Ascending aorta (tissue), 2 donors: ENCODE results near the gene RFPL1. TPM values are rescaled to one million over a fixed set of nuclear protein-coding genes. Genes with fewer than 3 reads are reported as not detected.
A peak's percentile ranks its signal among the peaks of the same experiment; 100 is the strongest.

Experiments used
- DNase-seq, 2 donors: peaks; one replicate each; pipeline ENCODE4 v3.0.0-alpha.2; 2019; ENCODE audit warnings: low spot score in 2 of 2
- H3K27ac ChIP-seq, 2 donors: fragments of 200-600 bp; sonication (generic); one replicate each; pipeline ENCODE4 v1.5.1; 2016 to 2017; ENCODE audit warnings: mild to moderate bottlenecking in 1 of 2
- H3K27me3 ChIP-seq: fragments of 200-600 bp; sonication (generic); one replicate; pipeline ENCODE4 v1.5.1; 2017
- H3K36me3 ChIP-seq, 2 donors: fragments of 200-600 bp; sonication (generic); one replicate each; pipeline ENCODE4 v1.5.1; 2016
- H3K4me1 ChIP-seq, 2 donors: fragments of 200-600 bp; sonication (generic); one replicate each; pipeline ENCODE4 v1.5.1; 2016 to 2017; ENCODE audit warnings: mild to moderate bottlenecking in 1 of 2
- H3K4me3 ChIP-seq, 2 donors: fragments of 200-600 bp; sonication (generic); one replicate each; pipeline ENCODE4 v1.5.1; 2016 to 2017; ENCODE audit warnings: mild to moderate bottlenecking in 1 of 2
- H3K9me3 ChIP-seq, 2 donors: fragments of 200-600 bp; sonication (generic); one replicate each; pipeline ENCODE4 v1.5.1; 2016
- intact Hi-C: fragments of 100-400 bp; cut with DNase I; formaldehyde crosslinking; loops from one replicate; pipeline ENCODE4 v1.15.1; 2023
- total RNA-seq: library from RNA; depleted of rRNA; stranded (reverse); fragments of >200 nt; gene quantifications from one replicate; pipeline ENCODE4 v1.1.0, GENCODE V29; 2016
- TF ChIP-seq, protein P1 (sequence below), 3 experiments: fragments of 200-600 bp in 2 of 3; fragments of 450-650 bp in 1 of 3; sonication (generic) in 2 of 3; IDR thresholded peaks; one replicate each; pipeline ENCODE4 v1.5.1; 2016 to 2019; ENCODE audit warnings: antibody characterized with exemption in 3 of 3, mild to moderate bottlenecking in 1 of 3, moderate library complexity in 1 of 3

The RFPL1 gene
- total RNA-seq, 1 donor from 2014 or later: not detected

GRCh38 chr22:29481265-29482000 is 43.0 kb downstream of the RFPL1 start:
- Histone ChIP-seq H3K27me3 (peaks cover 7% of the 10 kb centered on the region), H3K36me3 (no peaks in the 10 kb centered on the region), H3K27ac (no peak overlapping the region), H3K4me3 (peak overlapping the region; percentile 42 to 43), H3K4me1 (peaks cover 2 to 6% of the 10 kb centered on the region in 2 donors), H3K9me3 (no peaks in the 10 kb centered on the region)
- DNase-seq: no peak
- intact Hi-C loops: no loop called here
- TF ChIP-seq, protein P1, sequence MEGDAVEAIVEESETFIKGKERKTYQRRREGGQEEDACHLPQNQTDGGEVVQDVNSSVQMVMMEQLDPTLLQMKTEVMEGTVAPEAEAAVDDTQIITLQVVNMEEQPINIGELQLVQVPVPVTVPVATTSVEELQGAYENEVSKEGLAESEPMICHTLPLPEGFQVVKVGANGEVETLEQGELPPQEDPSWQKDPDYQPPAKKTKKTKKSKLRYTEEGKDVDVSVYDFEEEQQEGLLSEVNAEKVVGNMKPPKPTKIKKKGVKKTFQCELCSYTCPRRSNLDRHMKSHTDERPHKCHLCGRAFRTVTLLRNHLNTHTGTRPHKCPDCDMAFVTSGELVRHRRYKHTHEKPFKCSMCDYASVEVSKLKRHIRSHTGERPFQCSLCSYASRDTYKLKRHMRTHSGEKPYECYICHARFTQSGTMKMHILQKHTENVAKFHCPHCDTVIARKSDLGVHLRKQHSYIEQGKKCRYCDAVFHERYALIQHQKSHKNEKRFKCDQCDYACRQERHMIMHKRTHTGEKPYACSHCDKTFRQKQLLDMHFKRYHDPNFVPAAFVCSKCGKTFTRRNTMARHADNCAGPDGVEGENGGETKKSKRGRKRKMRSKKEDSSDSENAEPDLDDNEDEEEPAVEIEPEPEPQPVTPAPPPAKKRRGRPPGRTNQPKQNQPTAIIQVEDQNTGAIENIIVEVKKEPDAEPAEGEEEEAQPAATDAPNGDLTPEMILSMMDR (IDR thresholded peaks at IDR 0.05): no peak

- Histone ChIP-seq H3K36me3 (no peaks in the 10 kb centered on the region), H3K4me3 (no peak overlapping the region), H3K27me3 (peaks cover 7% of the 10 kb centered on the region), H3K9me3 (no peaks in the 10 kb centered on the region), H3K4me1 (peaks cover 2 to 6% of the 10 kb centered on the region in 2 donors), H3K27ac (no peak overlapping the region)
- intact Hi-C loops: no loop called here
- DNase-seq: no peak
- TF ChIP-seq, protein P1 (IDR thresholded peaks at IDR 0.05): no peak
These were observed 43.9 kb downstream of the RFPL1 start for GRCh38 chr22:29482253-29482652.

DNA sequence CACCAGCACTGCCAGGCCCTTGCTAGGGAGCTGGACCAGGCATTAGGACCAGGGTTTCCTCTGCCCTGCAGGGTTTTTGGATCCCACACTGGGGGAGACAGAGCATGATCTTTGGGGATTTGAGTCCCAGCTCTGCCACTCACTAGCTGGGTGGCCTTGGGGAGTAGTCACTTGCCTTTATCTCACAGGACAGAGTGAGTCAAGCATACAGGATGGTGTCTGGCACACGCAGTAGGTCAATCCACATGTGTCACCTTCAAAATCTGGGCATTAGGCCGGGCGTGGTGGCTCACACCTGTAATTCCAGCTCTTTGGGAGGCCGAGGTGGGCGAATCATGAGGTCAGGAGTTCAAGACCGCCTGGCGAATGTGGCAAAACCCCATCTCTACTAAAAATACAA is 44.3 kb downstream of the RFPL1 start:
- peaks cover 7% of the 10 kb centered on the region for H3K27me3 ChIP-seq
- DNase-seq: no peak

GRCh38 chr22:29483254-29483653 is 44.9 kb downstream of the RFPL1 start:
- TF ChIP-seq, protein P1 (IDR thresholded peaks at IDR 0.05): no peak
- intact Hi-C loops: no loop called here
- DNase-seq: no peak
- no peak overlapping the region for H3K27ac ChIP-seq
- H3K36me3 ChIP-seq: no peaks in the 10 kb centered on the region
- H3K9me3 ChIP-seq: no peaks in the 10 kb centered on the region
- peaks cover 2 to 6% of the 10 kb centered on the region in 2 donors for H3K4me1 ChIP-seq
- H3K27me3 ChIP-seq: peaks cover 7% of the 10 kb centered on the region
- no peak overlapping the region for H3K4me3 ChIP-seq

More for the DNA sequence above, 44.3 kb downstream of the RFPL1 start:
- Histone ChIP-seq H3K27ac (no peak overlapping the region), H3K36me3 (no peaks in the 10 kb centered on the region), H3K4me3 (no peak overlapping the region), H3K4me1 (peaks cover 2 to 6% of the 10 kb centered on the region in 2 donors), H3K9me3 (no peaks in the 10 kb centered on the region)
- intact Hi-C loops: no loop called here
- TF ChIP-seq, protein P1 (IDR thresholded peaks at IDR 0.05): no peak

DNA sequence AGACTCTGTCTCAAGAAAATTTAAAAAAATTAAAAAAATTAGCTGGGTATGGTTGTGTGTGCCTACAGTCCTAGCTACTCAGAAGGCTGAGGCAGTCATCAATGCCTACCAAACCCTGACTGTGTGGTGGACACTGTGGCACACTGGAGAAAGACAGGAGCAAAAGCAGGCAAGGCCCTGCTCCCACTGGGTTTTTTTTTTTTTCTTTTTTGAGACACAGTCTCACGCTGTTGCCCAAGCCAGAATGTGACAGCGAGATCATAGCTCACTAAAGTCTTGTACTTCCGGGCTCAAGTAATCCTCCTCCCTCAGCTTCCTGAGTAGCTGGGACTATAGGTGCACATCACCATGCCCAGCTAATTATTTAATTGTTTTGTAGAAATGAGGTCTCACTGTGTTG is 46.3 kb downstream of the RFPL1 start:
- Histone ChIP-seq H3K27ac (no peak overlapping the region), H3K9me3 (no peaks in the 10 kb centered on the region), H3K27me3 (peaks cover 7% of the 10 kb centered on the region), H3K4me1 (peaks cover 2 to 6% of the 10 kb centered on the region in 2 donors), H3K36me3 (no peaks in the 10 kb centered on the region), H3K4me3 (no peak overlapping the region)
- intact Hi-C loops: no loop called here
- TF ChIP-seq, protein P1 (IDR thresholded peaks at IDR 0.05): no peak
- no peak for DNase-seq
